GM19328 (cell line): ENCODE data around the gene IFNA8.
A peak's percentile ranks its signal among the peaks of the same experiment; 100 is the strongest.
"Not testable (repeated sequence)": the region's sequence is repeated elsewhere in the genome, so short reads cannot be mapped to it uniquely, and the experiment has no call there.

ENCODE experiments used
- ATAC-seq: cut with Tn5 transposase; IDR thresholded peaks from one replicate; pipeline ENCODE4 v1.9.1; 2021; ENCODE audit warnings: mild to moderate bottlenecking, moderate library complexity; ENCODE audit not compliant: unreplicated experiment

IFNA8 gene

GRCh38 chr9:21408817-21409216 is at the start of gene IFNA8:
Gene IFNA8, plus strand, starts transcription at chr9:21409117. Its CDS starts 60 bp downstream, at chr9:21409177.
- no peak for ATAC-seq

GRCh38 chr9:21362287-21362686 is 46.6 kb upstream of the IFNA8 start:
- ATAC-seq = no peak

- ATAC-seq = peak; percentile 81
Measured at GRCh38 chr9:21367169-21367568, 41.7 kb upstream of the IFNA8 start.

DNA sequence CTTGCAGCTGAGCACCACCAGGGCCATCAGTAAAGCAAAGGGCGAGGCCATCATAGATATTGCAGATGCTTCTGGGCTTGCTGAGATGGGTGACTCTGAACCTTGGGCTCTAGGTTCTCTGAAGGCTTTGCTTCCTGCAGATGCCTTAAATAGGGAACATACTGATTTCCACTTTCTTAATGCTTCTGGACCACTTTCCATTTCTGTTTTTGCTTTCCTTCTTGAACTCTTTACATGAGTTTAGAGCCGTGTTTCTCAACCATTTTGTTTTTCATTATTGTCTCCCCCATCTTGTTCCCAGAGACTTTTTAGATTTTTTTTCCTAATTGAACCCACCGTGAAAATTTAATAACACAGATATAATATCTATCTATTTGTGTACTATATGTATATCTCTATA is 41.0 kb upstream of the IFNA8 start, which contains the start of gene IFNA13:
TSS of gene IFNA13 (minus strand) at position 101 of the 400 bp plus-strand sequence. CDS start at position 54, 47 bp downstream.
- no peak for ATAC-seq

- ATAC-seq = not testable (repeated sequence)
Measured at GRCh38 chr9:21371467-21371866, 37.5 kb upstream of the IFNA8 start.

GRCh38 chr9:21381448-21382339 is 27.2 kb upstream of the IFNA8 start:
- ATAC-seq = peak; percentile 97

- no peak for ATAC-seq
Measured at GRCh38 chr9:21383627-21384026, 25.3 kb upstream of the IFNA8 start.

GRCh38 chr9:21385131-21385670 is 23.7 kb upstream of the IFNA8 start, which contains the start of gene IFNA2:
Gene IFNA2, minus strand, starts transcription at chr9:21385398. Its CDS starts 69 bp downstream, at chr9:21385329.
- no peak for ATAC-seq

DNA sequence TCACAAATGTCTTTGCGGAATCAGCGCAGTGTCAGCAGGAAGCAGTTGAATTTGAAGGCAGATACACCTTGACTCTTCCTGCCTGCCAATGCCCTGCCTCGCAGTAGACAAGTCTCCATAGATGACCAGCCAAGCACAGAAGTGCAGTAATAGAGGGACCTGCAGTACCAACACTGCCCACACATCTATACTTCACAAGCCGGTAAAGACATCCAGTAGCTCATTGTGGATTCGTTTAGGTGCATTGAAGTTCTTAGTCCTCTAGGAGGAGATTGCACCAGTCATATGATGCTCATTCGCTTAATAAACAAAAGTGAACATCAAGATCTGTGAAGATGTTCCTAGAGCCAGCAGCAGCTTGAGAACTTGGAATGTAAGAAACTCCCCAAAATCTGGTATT is 16.6 kb upstream of the IFNA8 start:
- peak; percentile 67 for ATAC-seq

DNA sequence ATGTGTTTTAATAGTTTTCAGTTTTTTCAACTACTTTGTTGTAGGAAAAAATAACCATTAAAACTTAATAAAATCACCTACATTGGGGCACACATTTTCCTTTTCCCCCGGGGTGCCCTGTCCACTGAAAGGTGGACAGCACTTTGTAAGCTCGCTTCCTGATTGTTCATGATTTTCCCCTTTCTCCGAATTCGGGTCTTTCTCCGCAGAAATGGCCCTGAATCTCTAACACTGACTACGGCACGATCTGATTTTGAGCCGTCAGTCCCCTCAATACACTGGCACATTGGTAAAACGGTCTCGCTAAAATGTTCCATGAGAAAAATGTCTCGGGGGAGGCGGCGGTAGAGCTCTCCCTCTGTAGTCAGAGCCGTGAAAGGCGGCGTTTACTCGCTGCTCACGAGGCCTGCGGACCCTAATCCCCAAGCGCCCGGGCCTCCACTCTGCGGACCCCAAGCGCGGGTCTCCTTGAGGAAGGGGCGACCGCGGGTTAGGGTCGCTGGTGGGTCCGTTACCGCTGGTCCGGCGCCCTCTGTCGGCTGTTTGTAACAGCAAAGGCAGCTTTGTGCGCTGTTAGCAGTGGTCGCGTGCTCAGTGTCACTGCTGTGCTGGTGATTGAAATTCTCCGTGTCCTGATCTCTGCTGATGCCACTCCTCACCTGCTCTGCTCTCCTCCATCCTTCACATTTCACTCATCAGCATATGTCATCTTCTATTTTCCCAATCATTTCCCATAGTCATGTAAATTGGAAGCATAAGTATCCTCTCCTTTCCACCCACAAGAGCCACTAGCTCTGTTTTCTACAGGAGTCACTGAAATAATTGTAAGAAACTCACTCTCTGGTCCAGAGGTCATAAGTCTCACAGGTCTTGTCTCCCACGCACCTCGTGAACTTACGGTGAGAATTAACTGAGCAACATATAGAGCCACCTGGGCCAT is 12.9 kb upstream of the IFNA8 start:
- peak; percentile 71 for ATAC-seq

- no peak for ATAC-seq
Measured at GRCh38 chr9:21398955-21399489, 9.9 kb upstream of the IFNA8 start.

- ATAC-seq = no peak
Measured at GRCh38 chr9:21399956-21400355, 9.0 kb upstream of the IFNA8 start.

DNA sequence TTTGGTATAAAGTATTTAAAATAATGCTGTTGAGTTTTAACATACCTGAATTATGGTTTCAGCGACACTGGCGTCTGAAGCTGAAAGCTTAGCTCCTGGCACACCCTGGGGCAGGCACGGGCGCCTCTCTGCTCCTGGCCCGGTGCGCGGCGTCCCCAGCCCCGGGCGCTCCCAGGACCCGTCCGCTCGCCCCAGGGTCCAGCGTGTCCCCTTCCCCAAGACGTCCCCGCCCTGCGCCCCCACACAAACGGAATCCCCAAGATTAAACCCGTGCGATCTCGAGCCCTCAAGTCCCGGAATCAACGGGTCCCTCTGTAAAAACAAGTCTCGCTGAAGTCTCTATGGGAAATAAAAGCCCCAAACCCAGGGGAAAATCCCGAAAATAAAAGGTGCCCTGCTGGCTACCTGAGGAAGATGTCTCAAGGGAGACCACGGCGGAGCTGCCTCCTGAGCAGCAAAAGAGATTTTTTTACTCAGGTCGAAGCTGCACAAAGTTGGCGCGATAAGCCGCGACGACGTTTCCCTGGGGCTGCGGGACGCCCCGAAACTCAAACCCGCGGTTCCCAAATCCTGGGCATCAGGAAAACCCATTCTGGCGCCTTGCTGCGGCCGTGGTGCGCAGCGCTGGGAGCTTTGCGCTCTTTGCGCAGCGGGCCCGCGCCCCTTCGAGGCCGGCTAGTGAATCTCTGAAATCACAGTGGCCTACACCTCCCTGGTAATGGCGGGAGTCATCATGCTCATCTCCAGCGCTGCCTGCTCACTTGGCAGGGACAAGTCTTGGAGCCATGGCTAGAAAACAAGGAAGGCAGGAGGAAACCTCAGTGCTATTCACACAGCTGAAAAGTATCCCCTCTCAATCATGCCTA is 6.3 kb upstream of the IFNA8 start:
- ATAC-seq = no peak

DNA sequence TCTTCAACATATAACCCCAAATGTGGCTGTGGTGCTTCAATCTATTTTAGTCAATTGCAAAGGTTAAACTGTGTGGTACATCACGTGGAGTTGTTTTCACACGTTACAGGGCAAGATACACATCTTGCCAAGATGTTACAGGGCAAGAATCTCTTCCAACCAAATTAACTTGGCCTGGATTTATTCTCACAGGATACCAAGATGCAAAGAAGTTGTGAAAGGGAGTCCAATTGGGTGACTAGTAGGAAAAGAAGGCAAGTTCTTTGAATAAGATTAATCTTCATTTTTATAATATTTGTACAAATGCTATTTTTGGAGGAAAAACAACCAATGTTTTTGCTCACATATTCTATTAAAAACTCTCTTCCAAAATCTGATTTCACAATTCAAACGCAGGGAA is 4.8 kb upstream of the IFNA8 start:
- no peak for ATAC-seq

DNA sequence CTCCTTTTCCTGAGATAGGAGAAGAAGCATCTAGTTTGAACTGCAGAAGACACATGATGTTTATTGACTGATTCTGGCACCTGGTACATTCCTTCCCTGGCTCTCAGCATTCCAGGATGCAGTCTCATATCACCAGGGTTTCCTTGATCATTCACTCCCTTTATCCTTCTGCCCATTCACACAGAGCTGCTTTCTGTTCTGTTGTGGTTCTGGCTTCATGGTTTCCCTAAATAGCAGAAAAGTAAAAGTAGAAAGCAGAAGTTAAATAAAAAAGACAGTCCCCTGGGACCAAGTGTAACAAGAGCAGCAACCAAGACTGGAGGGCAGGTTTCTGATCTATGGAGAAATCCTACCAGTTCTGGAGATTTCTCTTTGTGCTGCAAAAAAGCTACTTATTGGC is 3.2 kb downstream of the IFNA8 start:
- peak; percentile 46 for ATAC-seq

GRCh38 chr9:21413151-21413550 is 4.2 kb downstream of the IFNA8 start:
- no peak for ATAC-seq

GRCh38 chr9:21413624-21414023 is 4.7 kb downstream of the IFNA8 start:
- ATAC-seq = peak; percentile 52

- ATAC-seq = no peak
Measured at GRCh38 chr9:21414220-21414940, 5.5 kb downstream of the IFNA8 start.
